ENCODE data around the gene PFKM.
"Not testable (repeated sequence)": the region's sequence is repeated elsewhere in the genome, so short reads cannot be mapped to it uniquely, and the experiment has no call there.

Gene PFKM

GRCh38 chr12:48119078-48119833 is at the start of gene PFKM:
PFKM (plus strand) TSS chr12:48119364; CDS start chr12:48122775, 3,411 bp downstream.
- peak; percentile 63 for DNase-seq

GRCh38 chr12:48070033-48070432 is 49.1 kb upstream of the PFKM start:
- DNase-seq, result no peak

- DNase-seq, result no peak
Observed at GRCh38 chr12:48070731-48071130, 48.4 kb upstream of the PFKM start.

DNA sequence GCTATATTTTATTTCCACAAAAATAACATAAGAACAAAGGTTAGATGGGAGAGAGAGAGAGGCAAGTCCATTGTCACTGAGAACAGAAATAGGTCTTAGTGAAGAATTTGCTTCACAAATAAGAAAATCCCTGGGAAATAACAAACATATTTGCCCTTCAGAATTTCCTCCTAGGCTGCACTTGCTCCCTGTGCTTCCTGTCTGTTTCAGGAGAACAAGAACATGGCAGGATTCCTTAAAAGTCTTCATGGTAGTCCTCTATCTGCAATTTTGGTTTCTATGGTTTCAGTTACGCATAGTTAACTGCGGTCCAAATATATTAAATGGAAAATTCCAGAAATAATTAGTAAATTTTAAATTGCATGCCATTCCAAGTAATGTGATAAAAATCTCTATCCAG is 47.4 kb upstream of the PFKM start:
- no peak for DNase-seq

DNA sequence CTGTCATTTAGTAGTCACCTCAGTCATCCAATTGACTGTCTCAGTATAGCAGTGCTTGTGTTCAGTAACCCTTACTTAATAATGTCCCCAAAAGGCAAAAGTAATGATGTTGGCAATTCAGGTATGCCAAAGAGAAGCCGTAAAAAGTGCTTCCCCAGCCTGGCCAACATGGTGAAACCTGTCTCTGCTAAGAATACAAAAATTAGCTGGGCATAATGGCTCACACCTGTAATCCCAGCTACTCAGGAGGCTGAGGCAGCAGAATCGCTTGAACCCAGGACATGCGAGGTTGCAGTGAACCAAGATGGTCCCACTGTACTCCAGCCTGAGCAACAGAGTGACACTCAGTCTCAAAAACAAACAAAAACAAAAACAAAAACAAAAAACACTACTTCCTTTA is 46.9 kb upstream of the PFKM start:
- no peak for DNase-seq

GRCh38 chr12:48074266-48074665 is 44.9 kb upstream of the PFKM start:
- no peak for DNase-seq

GRCh38 chr12:48075832-48076231 is 43.3 kb upstream of the PFKM start:
- DNase-seq, result no peak

DNA sequence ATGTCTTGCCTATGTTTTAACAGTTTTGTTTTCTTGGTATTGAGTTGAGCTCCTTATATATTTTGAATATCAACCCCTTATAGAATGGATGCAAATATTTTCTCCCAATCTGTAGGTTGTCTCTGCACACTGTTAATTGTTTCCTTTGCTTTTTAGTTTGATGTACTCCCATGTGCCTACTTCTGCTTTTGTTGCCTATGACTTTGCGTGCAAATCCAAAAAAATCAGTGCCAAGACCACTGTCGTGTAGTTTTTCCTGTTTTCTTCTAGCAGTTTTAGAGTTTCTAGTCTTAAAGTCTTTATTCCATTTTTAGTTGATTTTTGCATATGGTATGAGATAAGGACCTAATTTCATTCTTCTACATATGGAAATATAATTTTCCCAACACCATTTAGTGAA is 42.1 kb upstream of the PFKM start:
- DNase-seq, result no peak

DNA sequence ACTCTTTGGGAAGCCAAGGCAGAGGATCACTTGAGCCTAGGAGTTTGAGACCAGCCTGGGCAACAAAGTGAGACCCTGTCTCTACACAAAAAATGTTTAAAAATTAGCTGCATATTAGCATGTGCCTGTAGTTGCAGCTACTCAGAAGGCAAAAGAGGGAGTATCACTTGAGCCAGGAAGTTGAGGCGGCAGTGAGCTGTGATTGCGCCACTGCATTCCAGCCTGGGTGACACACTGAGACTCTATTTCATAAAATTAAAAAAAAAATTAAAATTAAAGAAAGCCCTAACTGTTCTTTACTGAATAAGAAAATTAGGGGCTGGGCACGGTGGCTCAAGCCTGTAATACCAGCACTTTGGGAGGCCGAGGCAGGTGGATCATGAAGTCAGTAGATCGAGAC is 40.3 kb upstream of the PFKM start:
- DNase-seq, result no peak

DNA sequence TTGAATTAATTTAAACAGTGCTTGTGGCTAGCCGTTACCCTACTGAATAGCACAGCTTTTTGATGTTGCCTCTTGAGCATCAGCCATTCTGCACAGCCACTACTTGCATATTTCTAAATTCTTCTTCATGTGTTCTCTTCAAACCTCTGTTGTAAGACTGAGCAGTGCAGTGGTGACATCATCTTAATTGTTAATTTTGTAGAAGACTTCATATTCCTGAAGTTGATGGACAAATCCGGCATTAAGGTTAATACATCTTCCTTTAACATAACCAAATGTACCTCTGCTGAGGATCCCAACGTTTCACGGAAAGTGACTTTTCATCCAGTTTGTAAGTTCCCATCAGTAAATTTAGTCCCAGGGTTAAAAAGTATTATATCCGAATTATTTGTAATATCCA is 38.9 kb upstream of the PFKM start:
- no peak for DNase-seq

DNA sequence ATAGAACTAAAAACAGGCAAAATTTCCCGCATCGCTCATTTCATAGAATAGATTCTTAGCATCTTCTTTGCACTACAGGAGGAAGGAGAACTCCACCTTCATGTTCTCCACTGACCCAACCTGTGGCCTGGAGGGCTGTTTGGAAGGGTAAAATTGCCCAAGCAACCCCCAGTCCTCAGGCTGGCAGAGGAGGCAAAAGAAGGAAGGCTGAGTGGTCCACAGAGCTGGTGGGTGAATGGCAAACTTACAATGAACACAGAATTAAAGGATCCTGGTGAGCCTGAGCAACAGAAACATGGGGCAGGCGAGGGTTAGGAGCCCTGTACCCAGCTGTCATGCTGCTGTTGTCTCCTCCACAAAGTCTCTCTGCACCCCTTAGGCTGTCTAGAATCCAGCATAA is 38.3 kb upstream of the PFKM start:
- DNase-seq, result no peak

DNA sequence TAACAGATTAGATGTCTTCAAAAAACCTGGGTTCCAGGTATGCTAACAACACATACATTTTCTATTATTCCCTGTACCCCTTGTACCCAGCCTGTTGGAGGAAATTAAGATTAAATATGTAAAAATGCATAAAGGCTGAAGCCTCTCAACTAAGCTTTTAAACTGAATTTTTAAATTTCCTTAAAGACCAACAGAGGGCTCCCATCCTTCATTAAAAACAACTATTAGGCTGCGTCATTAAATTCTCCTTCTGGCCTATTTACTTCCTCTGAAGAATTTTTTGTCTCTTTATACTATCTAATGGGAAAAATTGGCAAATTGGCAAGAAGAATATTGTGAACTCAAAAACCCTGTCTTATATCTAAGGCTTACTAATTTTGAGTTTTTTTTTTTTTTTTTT is 35.1 kb upstream of the PFKM start:
- no peak for DNase-seq

GRCh38 chr12:48084841-48085460 is 34.2 kb upstream of the PFKM start:
- no peak for DNase-seq

DNA sequence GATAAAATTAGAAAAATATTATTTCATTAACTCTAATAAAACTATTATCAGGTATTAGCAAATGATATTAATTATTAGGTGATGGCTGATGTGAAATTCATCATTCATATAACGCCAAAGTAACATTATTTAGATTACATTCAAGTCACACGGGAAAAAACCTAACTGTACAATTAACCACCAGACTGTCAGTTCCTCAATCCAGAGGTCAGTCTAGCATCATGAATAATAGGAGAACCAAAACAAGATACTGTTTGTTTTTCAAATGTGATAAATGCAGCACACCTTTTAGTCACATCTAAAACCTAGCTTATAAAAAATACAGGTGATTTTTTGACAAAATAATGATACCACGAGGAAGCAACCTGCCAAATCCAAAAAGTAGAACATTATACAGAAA is 32.8 kb upstream of the PFKM start:
- DNase-seq, result no peak

DNA sequence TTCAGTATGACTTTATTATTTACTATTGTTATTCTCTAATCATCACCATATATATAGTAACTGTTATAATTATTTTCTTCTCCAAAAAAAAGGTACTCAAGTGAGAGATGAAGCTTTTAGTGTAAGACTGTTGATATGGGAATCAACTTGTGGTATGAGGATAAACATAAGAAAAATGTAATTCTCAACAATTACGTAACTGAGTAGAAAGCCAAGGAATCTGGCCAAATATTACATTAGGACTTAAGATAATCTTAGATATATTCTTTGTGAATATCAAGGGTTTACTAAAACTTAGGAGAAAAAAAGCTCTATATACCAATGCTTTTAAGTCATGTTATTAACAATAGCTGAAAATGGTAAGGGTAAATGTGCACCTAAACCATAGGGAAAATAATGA is 26.6 kb upstream of the PFKM start:
- no peak for DNase-seq

GRCh38 chr12:48104531-48104930 is 14.6 kb upstream of the PFKM start:
- DNase-seq, result no peak

- no peak for DNase-seq
Observed at GRCh38 chr12:48105321-48105866, 13.8 kb upstream of the PFKM start.

DNA sequence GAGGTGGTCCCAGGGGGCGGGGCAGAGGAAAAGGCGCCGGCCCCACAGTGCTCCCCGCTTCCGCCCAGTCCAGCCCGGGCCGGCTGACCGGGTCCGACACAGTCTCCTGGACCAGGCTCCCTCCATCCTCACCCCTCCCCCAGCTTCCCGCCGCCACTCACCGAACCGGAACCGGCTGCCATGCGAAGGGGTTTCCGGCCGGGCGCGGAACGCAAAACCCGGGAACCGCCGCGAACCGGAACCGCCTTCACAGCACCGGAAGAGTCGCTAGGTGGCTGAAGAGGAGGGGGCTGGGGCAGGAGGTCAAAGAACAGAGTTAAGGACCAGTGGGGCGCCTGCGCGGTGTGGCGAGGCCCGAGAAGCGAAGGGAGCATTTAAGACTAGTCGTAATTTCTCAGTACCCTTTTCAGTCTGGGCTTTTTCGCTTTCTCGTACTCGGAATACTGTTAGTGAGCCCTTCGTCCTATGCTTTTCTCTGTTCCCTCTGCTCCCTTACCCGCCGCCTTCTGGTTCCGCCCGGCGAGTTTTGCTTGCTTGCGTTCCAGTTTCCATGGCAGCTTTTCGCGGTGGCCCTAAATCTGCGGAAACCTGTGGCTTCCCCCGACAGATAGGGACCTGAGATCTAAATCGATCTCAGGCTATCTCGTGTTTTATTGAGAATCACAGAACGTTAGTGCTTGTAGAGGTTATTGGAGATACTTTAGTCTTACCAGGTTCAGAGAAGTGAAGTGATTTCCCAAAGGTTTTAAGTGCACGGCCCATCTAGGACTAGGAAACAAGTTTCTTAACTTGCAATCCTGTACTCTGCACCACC is 13.1 kb upstream of the PFKM start, which contains the start of gene SENP1:
Gene SENP1 (minus strand): TSS at position 213 of the 814 bp plus-strand sequence. CDS start 4,607 bp downstream, outside the sequence.
- peak; percentile 87 for DNase-seq

GRCh38 chr12:48106681-48107613 is 12.2 kb upstream of the PFKM start:
- no peak for DNase-seq

GRCh38 chr12:48109424-48109823 is 9.7 kb upstream of the PFKM start:
- no peak for DNase-seq

- DNase-seq, result no peak
Observed at GRCh38 chr12:48110691-48111311, 8.4 kb upstream of the PFKM start.

DNA sequence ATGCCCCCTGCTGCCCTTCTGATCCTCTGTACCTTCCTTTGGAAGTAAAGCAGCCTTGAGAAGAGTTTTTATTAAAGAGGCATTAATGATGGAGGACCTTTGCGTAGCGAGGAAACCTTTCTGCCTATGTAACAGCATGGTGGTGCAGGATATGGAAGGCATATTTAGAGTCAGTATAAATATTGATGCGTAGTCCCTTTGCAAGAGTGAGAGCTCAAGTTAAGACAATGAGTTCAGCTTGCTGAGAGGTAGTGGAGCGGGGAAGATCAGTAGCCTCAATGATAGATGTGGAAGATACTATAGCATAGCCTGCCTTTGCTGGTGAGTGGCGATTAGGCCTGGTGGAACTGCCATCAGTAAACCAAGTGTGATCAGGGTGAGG is 7.9 kb upstream of the PFKM start:
- DNase-seq, result not testable (repeated sequence)
